ENCODE results near the gene ACOT12.

ACOT12 gene

GRCh38 chr5:81336556-81336955, 57.4 kb downstream of the ACOT12 start:
- no peak for ATAC-seq
- no peak for TF ChIP-seq ZC3H10 (CRISPR knock-in tag; IDR thresholded peaks at IDR 0.05)

- no peak for ATAC-seq
- no peak for TF ChIP-seq SNAI2 (CRISPR knock-in tag; IDR thresholded peaks at IDR 0.05)
- no peak for TF ChIP-seq ZFP3 (CRISPR knock-in tag; IDR thresholded peaks at IDR 0.05)
- no peak for TF ChIP-seq RARB (CRISPR knock-in tag; IDR thresholded peaks at IDR 0.05)
- no peak for TF ChIP-seq TOX (CRISPR knock-in tag; IDR thresholded peaks at IDR 0.05; ENCODE audit: borderline replicate concordance)
- TF ChIP-seq ARNTL (CRISPR knock-in tag; IDR thresholded peaks at IDR 0.05; ENCODE audit: borderline replicate concordance, low read depth): no peak
- no peak for TF ChIP-seq PPARA (CRISPR knock-in tag; IDR thresholded peaks at IDR 0.05; ENCODE audit: borderline replicate concordance)
- TF ChIP-seq POU6F1 (CRISPR knock-in tag; IDR thresholded peaks at IDR 0.05; ENCODE audit: borderline replicate concordance, low read depth): no peak
- TF ChIP-seq CREB5 (CRISPR knock-in tag; IDR thresholded peaks at IDR 0.05; ENCODE audit: low read depth): no peak
- no peak for TF ChIP-seq ZNF8 (CRISPR knock-in tag; IDR thresholded peaks at IDR 0.05)
- TF ChIP-seq ISL1 (CRISPR knock-in tag; IDR thresholded peaks at IDR 0.05): no peak
- TF ChIP-seq ZFP30 (CRISPR knock-in tag; IDR thresholded peaks at IDR 0.05): no peak
- TF ChIP-seq TCF4 (CRISPR knock-in tag; IDR thresholded peaks at IDR 0.05; ENCODE audit: borderline replicate concordance): no peak
- TF ChIP-seq ESRRG (CRISPR knock-in tag; IDR thresholded peaks at IDR 0.05): no peak
- TF ChIP-seq CSRNP3 (CRISPR knock-in tag; IDR thresholded peaks at IDR 0.05): no peak
- no peak for TF ChIP-seq OSR1 (CRISPR knock-in tag; IDR thresholded peaks at IDR 0.05)
- no peak for TF ChIP-seq BACH2 (CRISPR knock-in tag; IDR thresholded peaks at IDR 0.05; ENCODE audit: borderline replicate concordance)
- TF ChIP-seq PATZ1 (CRISPR knock-in tag; IDR thresholded peaks at IDR 0.05; ENCODE audit: borderline replicate concordance): no peak
- no peak for TF ChIP-seq ZC3H10 (CRISPR knock-in tag; IDR thresholded peaks at IDR 0.05)
- no peak for TF ChIP-seq CSDC2 (CRISPR knock-in tag; IDR thresholded peaks at IDR 0.05)
- no peak for TF ChIP-seq ZNF565 (CRISPR knock-in tag; conservative IDR thresholded peaks at IDR 0.05; ENCODE audit: low read depth)
These were observed 58.0 kb downstream of the ACOT12 start for GRCh38 chr5:81335946-81336345.

GRCh38 chr5:81334304-81335061, 59.5 kb downstream of the ACOT12 start:
- no peak for ATAC-seq
- TF ChIP-seq RARB (CRISPR knock-in tag; IDR thresholded peaks at IDR 0.05) (no peak), TSHZ2 (CRISPR knock-in tag; IDR thresholded peaks at IDR 0.05) (no peak), ARNTL (CRISPR knock-in tag; IDR thresholded peaks at IDR 0.05; ENCODE audit: borderline replicate concordance, low read depth) (no peak), ISL1 (CRISPR knock-in tag; IDR thresholded peaks at IDR 0.05) (no peak), ZNF565 (CRISPR knock-in tag; conservative IDR thresholded peaks at IDR 0.05; ENCODE audit: low read depth) (no peak), TOX (CRISPR knock-in tag; IDR thresholded peaks at IDR 0.05; ENCODE audit: borderline replicate concordance) (no peak), GLIS3 (CRISPR knock-in tag; IDR thresholded peaks at IDR 0.05) (no peak), PATZ1 (CRISPR knock-in tag; IDR thresholded peaks at IDR 0.05; ENCODE audit: borderline replicate concordance) (no peak), ZNF70 (CRISPR knock-in tag; IDR thresholded peaks at IDR 0.05) (no peak), CSDC2 (CRISPR knock-in tag; IDR thresholded peaks at IDR 0.05) (no peak), BACH2 (CRISPR knock-in tag; IDR thresholded peaks at IDR 0.05; ENCODE audit: borderline replicate concordance) (no peak), ZFP30 (CRISPR knock-in tag; IDR thresholded peaks at IDR 0.05) (no peak), ESRRG (CRISPR knock-in tag; IDR thresholded peaks at IDR 0.05) (no peak)

All from SK-N-SH treated with all-trans-retinoic acid at 6 μM for 48 hours (cell line).